IMR-90 (cell line): ENCODE measurements around the gene NET1. TPM values are rescaled to one million over a fixed set of nuclear protein-coding genes. Genes with fewer than 3 reads are reported as not detected.

Experiments used
- ATAC-seq: fragments of 200-7000 bp; cut with Tn5 transposase; 2 replicates; pipeline ENCODE4 v1.9.1; 2020; ENCODE audit warnings: low read depth, mild to moderate bottlenecking, moderate library complexity
- BruUV-seq: library from RNA; stranded (reverse); fragments of 400-500 nt; replicated peaks from 2 replicates; lab custom pipeline; 2021; lab: Mats Ljungman, UMichigan
- CTCF ChIA-PET: fragments of 300-600 bp; formaldehyde crosslinking; extraction: SDS; loops from one replicate; lab custom pipeline; 2021; ENCODE audit warnings: antibody characterized with exemption; lab: Yijun Ruan, JAX
- POLR2A ChIA-PET: fragments of 300-600 bp; sonication (Branson Sonifier 250); formaldehyde crosslinking; loops from one replicate; lab custom pipeline; 2022; ENCODE audit warnings: antibody characterized with exemption; ENCODE audit not compliant: unreplicated experiment; lab: Charles Lee
- DNase-seq: peaks from one replicate; pipeline ENCODE4 v3.0.0; 2013
- H2AFZ ChIP-seq: replicated peaks from 2 replicates; pipeline ENCODE3; 2013; ENCODE audit warnings: low read length, mild to moderate bottlenecking; ENCODE audit not compliant: poor library complexity
- H2AK5ac ChIP-seq: 2 replicates; pipeline ENCODE4 v1.6.1; 2013; ENCODE audit warnings: low read depth, low read length, inconsistent platforms
- H2AK9ac ChIP-seq: replicated peaks from 2 replicates; pipeline ENCODE3; 2013; ENCODE audit warnings: mild to moderate bottlenecking, low read depth, low read length, moderate library complexity; ENCODE audit not compliant: poor library complexity
- H2BK120ac ChIP-seq: 2 replicates; pipeline ENCODE4 v1.6.1; 2013; ENCODE audit warnings: low read depth, low read length, inconsistent platforms
- H2BK15ac ChIP-seq: 3 replicates; pipeline ENCODE4 v1.6.1; 2013; ENCODE audit warnings: low read depth, low read length, inconsistent platforms
- H2BK20ac ChIP-seq: 2 replicates; pipeline ENCODE4 v1.6.1; 2013; ENCODE audit warnings: low read depth, mild to moderate bottlenecking, inconsistent platforms, low read length, moderate library complexity
- H2BK5ac ChIP-seq: 2 replicates; pipeline ENCODE4 v1.6.1; 2013; ENCODE audit warnings: mild to moderate bottlenecking, low read depth, low read length, inconsistent platforms; ENCODE audit not compliant: poor library complexity, severe bottlenecking
- H3K14ac ChIP-seq: replicated peaks from 2 replicates; pipeline ENCODE4 v1.6.1; 2013; ENCODE audit warnings: low read depth, low read length, inconsistent platforms
- H3K18ac ChIP-seq: 2 replicates; pipeline ENCODE4 v1.6.1; 2013; ENCODE audit warnings: low read depth, low read length, control low read depth
- H3K23ac ChIP-seq: 2 replicates; pipeline ENCODE4 v1.6.1; 2013; ENCODE audit warnings: low read depth, low read length, inconsistent platforms
- H3K27ac ChIP-seq: 2 replicates; pipeline ENCODE4 v1.5.1; 2013; ENCODE audit warnings: mild to moderate bottlenecking, control low read depth, low read length; ENCODE audit not compliant: insufficient read depth
- H3K27me3 ChIP-seq: 2 replicates; pipeline ENCODE4 v1.6.1; 2013; ENCODE audit warnings: low read length; ENCODE audit not compliant: control insufficient read depth, insufficient read depth
- H3K36me3 ChIP-seq: 2 replicates; pipeline ENCODE4 v1.6.1; 2013; ENCODE audit warnings: low read length, mixed read lengths; ENCODE audit not compliant: control insufficient read depth, insufficient read depth
- H3K4ac ChIP-seq: 2 replicates; pipeline ENCODE4 v1.6.1; 2013; ENCODE audit warnings: low read depth, low read length, inconsistent platforms
- H3K4me1 ChIP-seq: 2 replicates; pipeline ENCODE4 v1.6.1; 2013; ENCODE audit warnings: low read length, mixed read lengths; ENCODE audit not compliant: control insufficient read depth, insufficient read depth
- H3K4me2 ChIP-seq: 2 replicates; pipeline ENCODE4 v1.6.1; 2013; ENCODE audit warnings: low read depth, mild to moderate bottlenecking, control low read depth, low read length, moderate library complexity
- H3K4me3 ChIP-seq: 2 replicates; pipeline ENCODE4 v1.5.1; 2013; ENCODE audit warnings: low read depth, mild to moderate bottlenecking, control low read depth, low read length, moderate library complexity; ENCODE audit not compliant: insufficient read depth
- H3K56ac ChIP-seq: 2 replicates; pipeline ENCODE4 v1.6.1; 2013; ENCODE audit warnings: low read length, inconsistent platforms; ENCODE audit not compliant: insufficient read depth; ENCODE audit errors: extremely low read depth
- H3K79me1 ChIP-seq, 2 experiments: 2 replicates each; pipeline ENCODE4 v1.6.1; 2013; ENCODE audit warnings: low read length in 2 of 2, inconsistent platforms in 1 of 2, low read depth in 1 of 2
- H3K9ac ChIP-seq: 2 replicates; pipeline ENCODE4 v1.6.1; 2013; ENCODE audit warnings: low read depth, low read length, control low read depth
- H3K9me1 ChIP-seq: 2 replicates; pipeline ENCODE4 v1.6.1; 2013; ENCODE audit warnings: low read length, inconsistent platforms; ENCODE audit not compliant: insufficient read depth
- H3K9me3 ChIP-seq: 2 replicates; pipeline ENCODE4 v1.6.1; 2013; ENCODE audit warnings: low read length; ENCODE audit not compliant: control insufficient read depth, insufficient read depth
- H4K20me1 ChIP-seq: 2 replicates; pipeline ENCODE4 v1.6.1; 2013; ENCODE audit warnings: low read length, inconsistent platforms; ENCODE audit not compliant: insufficient read depth
- H4K5ac ChIP-seq: 2 replicates; pipeline ENCODE4 v1.6.1; 2013; ENCODE audit warnings: mild to moderate bottlenecking, low read depth, low read length, control low read depth
- H4K8ac ChIP-seq, 2 experiments: 2 replicates each; pipeline ENCODE4 v1.6.1; 2013; ENCODE audit warnings: low read depth in 2 of 2, low read length in 2 of 2, control low read depth in 1 of 2, inconsistent platforms in 1 of 2
- H4K91ac ChIP-seq: 2 replicates; pipeline ENCODE4 v1.6.1; 2013; ENCODE audit warnings: low read depth, low read length, inconsistent platforms; ENCODE audit not compliant: insufficient read depth
- BHLHE40 ChIP-seq: fragments of 150-350 bp; IDR thresholded peaks from 2 replicates; pipeline ENCODE4 v1.6.1; 2016; ENCODE audit warnings: mild to moderate bottlenecking, low read depth, low read length
- CEBPB ChIP-seq: IDR thresholded peaks from 2 replicates; pipeline ENCODE4 v1.6.1; 2012; ENCODE audit warnings: low read depth, low read length, improper control_type of control experiment
- CHD1 ChIP-seq: IDR thresholded peaks from 2 replicates; pipeline ENCODE4 v1.6.1; 2012; ENCODE audit warnings: low read depth, low read length, improper control_type of control experiment
- FOS ChIP-seq: fragments of 150-350 bp; IDR thresholded peaks from 2 replicates; pipeline ENCODE4 v1.6.1; 2016; ENCODE audit warnings: low read depth, low read length
- MAFK ChIP-seq: IDR thresholded peaks from 2 replicates; pipeline ENCODE4 v1.6.1; 2012; ENCODE audit warnings: low read depth, low read length, improper control_type of control experiment
- MXI1 ChIP-seq: IDR thresholded peaks from 2 replicates; pipeline ENCODE4 v1.6.1; 2012; ENCODE audit warnings: low read depth, mild to moderate bottlenecking, low read length, moderate library complexity, borderline replicate concordance
- NFE2L2 ChIP-seq: fragments of 150-350 bp; IDR thresholded peaks from 2 replicates; pipeline ENCODE4 v1.6.1; 2016; ENCODE audit warnings: low read depth, mild to moderate bottlenecking, low read length
- POLR2A ChIP-seq: IDR thresholded peaks from 2 replicates; pipeline ENCODE4 v1.6.1; 2012; ENCODE audit warnings: mild to moderate bottlenecking, low read depth, low read length
- RAD21 ChIP-seq: IDR thresholded peaks from 2 replicates; pipeline ENCODE4 v1.6.1; 2012; ENCODE audit warnings: low read length, improper control_type of control experiment
- RCOR1 ChIP-seq: IDR thresholded peaks from 2 replicates; pipeline ENCODE4 v1.6.1; 2012; ENCODE audit warnings: mild to moderate bottlenecking, low read length, improper control_type of control experiment; ENCODE audit not compliant: insufficient replicate concordance
- RFX5 ChIP-seq: IDR thresholded peaks from 2 replicates; pipeline ENCODE4 v1.8.0; 2012; ENCODE audit warnings: low read depth, mild to moderate bottlenecking, low read length, moderate library complexity
- SMC3 ChIP-seq: fragments of 150-350 bp; IDR thresholded peaks from 2 replicates; pipeline ENCODE4 v1.6.1; 2016; ENCODE audit warnings: low read depth, mild to moderate bottlenecking, antibody characterized with exemption, low read length, moderate library complexity
- WGBS, 2 experiments: methylation state at CpG; one replicate each; pipeline versions ENCODE4 v1.1.5 to v1.1.7; 2013; ENCODE audit warnings: missing lambda C conversion rate in 2 of 2; ENCODE audit not compliant: insufficient read length in 1 of 2; ENCODE audit errors: extremely low coverage in 2 of 2; 5-methylcytosine and 5-hydroxymethylcytosine counted together
- dilution Hi-C: fragments of 300-500 bp; cut with HindIII; formaldehyde crosslinking; loops from one replicate; pipeline ENCODE4 v1.14.3; 2018; ENCODE audit warnings: low sequenced_read_pairs; ENCODE audit not compliant: unreplicated experiment
- in situ Hi-C: fragments of 300-500 bp; cut with MboI; formaldehyde crosslinking; loops from 3 replicates; pipeline ENCODE4 v1.14.3; 2019; ENCODE audit warnings: low sequenced_read_pairs, inconsistent platforms, mixed read lengths
- intact Hi-C: fragments of 100-400 bp; cut with micrococcal nuclease; formaldehyde crosslinking; loops from 2 replicates; pipeline ENCODE4 v1.10.0; 2022
- polyA plus RNA-seq, 3 experiments: library from polyadenylated mRNA; depleted of rRNA; stranded (reverse); fragments of >200 nt; gene quantifications; 2 replicates each; pipeline ENCODE4 v1.2.3, GENCODE V29; 2012; ENCODE audit warnings: low replicate concordance in 1 of 3
- total RNA-seq: library from RNA; depleted of rRNA; stranded (reverse); fragments of >200 nt; gene quantifications from 2 replicates; pipeline ENCODE4 v1.2.3, GENCODE V29; 2012
- TF ChIP-seq, protein P1 (sequence below): conservative IDR thresholded peaks from 2 replicates; pipeline ENCODE4 v1.5.1; 2012; ENCODE audit warnings: mild to moderate bottlenecking, low read depth, low read length, improper control_type of control experiment
- TF ChIP-seq, protein P2 (sequence below): fragments of 150-350 bp; IDR thresholded peaks from 2 replicates; pipeline ENCODE4 v1.6.1; 2016; ENCODE audit warnings: low read depth, mild to moderate bottlenecking, low read length, moderate library complexity, borderline replicate concordance
- TF ChIP-seq, protein P3 (sequence below): fragments of 150-350 bp; IDR thresholded peaks from 2 replicates; pipeline ENCODE4 v1.6.1; 2017; ENCODE audit warnings: mild to moderate bottlenecking, antibody characterized with exemption, low read length, low read depth

The NET1 gene
- total and polyA plus RNA-seq, 2 of the 4 experiments (the other 2 are of a cell fraction): 20.0 to 54.7 TPM

DNA sequence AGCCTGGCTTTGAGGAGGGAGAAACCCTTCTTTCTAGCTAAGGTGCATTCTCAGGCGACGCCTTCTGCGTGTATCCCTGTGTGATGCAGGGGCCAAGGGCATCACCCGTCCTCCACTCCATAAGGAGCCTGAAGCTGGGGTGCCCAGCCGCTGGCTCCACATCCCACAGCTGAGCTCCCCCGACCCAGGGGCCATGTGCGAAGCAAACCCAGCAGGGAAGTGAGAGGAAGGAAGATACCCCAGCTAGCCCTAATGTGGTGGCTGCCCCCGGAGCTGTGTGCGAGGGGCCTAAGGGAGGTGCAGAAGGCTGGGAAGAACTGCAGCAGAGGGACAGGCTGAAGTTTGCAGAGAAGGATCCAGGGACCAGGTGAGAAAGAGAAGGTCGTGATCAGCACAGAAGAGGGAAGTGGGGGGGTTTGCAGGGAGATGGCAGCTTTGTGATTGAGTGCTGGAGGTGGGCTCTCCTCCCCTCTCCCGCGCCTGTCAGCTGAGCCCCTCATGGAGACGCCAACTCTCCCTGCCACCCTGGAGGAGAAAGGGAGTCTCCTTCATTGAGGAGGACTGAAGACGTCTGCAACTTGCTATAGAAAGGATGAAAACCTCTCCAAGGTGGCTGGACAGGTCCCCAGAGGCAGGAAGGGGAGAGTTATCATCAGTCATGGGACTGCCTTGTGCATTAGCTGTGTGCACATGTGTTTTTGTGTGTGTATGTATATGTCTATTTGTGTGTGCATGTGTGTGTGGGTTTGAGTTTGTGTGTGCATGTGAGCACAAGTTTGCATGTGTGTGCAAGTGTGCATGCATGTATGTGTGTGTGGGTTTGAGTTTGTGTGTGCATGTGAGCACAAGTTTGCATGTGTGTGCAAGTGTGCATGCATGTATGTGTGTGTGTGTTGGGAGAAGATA lies 90.5 kb downstream of the NET1 start:
- H2BK5ac ChIP-seq: no peak overlapping the region
- POLR2A ChIA-PET: no interaction called here
- no peak overlapping the region for H3K4me2 ChIP-seq
- dilution Hi-C loops: no loop called here
- H2BK15ac ChIP-seq: no peak overlapping the region
- CTCF ChIA-PET: no interaction called here
- no peak overlapping the region for H3K9ac ChIP-seq
- no peak overlapping the region for H4K8ac ChIP-seq
- no peak overlapping the region for H2AK5ac ChIP-seq
- H3K18ac ChIP-seq: no peak overlapping the region
- no peak overlapping the region for H3K23ac ChIP-seq
- H3K9me3 ChIP-seq: no peaks in the 10 kb centered on the region
- no peak overlapping the region for H3K4me3 ChIP-seq
- no peak overlapping the region for H3K14ac ChIP-seq
- DNase-seq (no peak), ATAC-seq (no peak)
- intact Hi-C loops: no loop called here
- no peaks in the 10 kb centered on the region for H3K79me1 ChIP-seq
- H3K36me3 ChIP-seq: no peaks in the 10 kb centered on the region
- no TSS peak for BruUV-seq
- no peaks in the 10 kb centered on the region for H3K4me1 ChIP-seq
- H4K20me1 ChIP-seq: no peaks in the 10 kb centered on the region
- no peak overlapping the region for H2BK20ac ChIP-seq
- H3K27ac ChIP-seq: no peak overlapping the region
- no peak overlapping the region for H2BK120ac ChIP-seq
- peaks cover 50% of the 10 kb centered on the region for H3K27me3 ChIP-seq
- H3K4ac ChIP-seq: no peak overlapping the region
- H2AK9ac ChIP-seq: no peak overlapping the region
- peaks cover 10% of the 10 kb centered on the region; the same call in 1 of the 2 replicates for H3K9me1 ChIP-seq
- in situ Hi-C loops: no loop called here
- no peak overlapping the region for H3K56ac ChIP-seq
- H4K5ac ChIP-seq: no peak overlapping the region
- no peak overlapping the region for H4K91ac ChIP-seq
- WGBS, 2 experiments: 60% methylated on average over 3 of the region's 14 CpGs; no CpG with 5 or more reads in 1 of the 2 experiments
- no peak overlapping the region for H2AFZ ChIP-seq
- TF ChIP-seq, protein P1, sequence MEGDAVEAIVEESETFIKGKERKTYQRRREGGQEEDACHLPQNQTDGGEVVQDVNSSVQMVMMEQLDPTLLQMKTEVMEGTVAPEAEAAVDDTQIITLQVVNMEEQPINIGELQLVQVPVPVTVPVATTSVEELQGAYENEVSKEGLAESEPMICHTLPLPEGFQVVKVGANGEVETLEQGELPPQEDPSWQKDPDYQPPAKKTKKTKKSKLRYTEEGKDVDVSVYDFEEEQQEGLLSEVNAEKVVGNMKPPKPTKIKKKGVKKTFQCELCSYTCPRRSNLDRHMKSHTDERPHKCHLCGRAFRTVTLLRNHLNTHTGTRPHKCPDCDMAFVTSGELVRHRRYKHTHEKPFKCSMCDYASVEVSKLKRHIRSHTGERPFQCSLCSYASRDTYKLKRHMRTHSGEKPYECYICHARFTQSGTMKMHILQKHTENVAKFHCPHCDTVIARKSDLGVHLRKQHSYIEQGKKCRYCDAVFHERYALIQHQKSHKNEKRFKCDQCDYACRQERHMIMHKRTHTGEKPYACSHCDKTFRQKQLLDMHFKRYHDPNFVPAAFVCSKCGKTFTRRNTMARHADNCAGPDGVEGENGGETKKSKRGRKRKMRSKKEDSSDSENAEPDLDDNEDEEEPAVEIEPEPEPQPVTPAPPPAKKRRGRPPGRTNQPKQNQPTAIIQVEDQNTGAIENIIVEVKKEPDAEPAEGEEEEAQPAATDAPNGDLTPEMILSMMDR: no peak
- TF ChIP-seq RFX5 (no peak), NFE2L2 (no peak), FOS (no peak), RCOR1 (no peak), BHLHE40 (no peak), MXI1 (no peak), RAD21 (no peak), SMC3 (no peak), CHD1 (no peak), POLR2A (no peak), MAFK (no peak), CEBPB (no peak)
- TF ChIP-seq, protein P2, sequence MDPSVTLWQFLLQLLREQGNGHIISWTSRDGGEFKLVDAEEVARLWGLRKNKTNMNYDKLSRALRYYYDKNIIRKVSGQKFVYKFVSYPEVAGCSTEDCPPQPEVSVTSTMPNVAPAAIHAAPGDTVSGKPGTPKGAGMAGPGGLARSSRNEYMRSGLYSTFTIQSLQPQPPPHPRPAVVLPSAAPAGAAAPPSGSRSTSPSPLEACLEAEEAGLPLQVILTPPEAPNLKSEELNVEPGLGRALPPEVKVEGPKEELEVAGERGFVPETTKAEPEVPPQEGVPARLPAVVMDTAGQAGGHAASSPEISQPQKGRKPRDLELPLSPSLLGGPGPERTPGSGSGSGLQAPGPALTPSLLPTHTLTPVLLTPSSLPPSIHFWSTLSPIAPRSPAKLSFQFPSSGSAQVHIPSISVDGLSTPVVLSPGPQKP: no peak
- TF ChIP-seq, protein P3, sequence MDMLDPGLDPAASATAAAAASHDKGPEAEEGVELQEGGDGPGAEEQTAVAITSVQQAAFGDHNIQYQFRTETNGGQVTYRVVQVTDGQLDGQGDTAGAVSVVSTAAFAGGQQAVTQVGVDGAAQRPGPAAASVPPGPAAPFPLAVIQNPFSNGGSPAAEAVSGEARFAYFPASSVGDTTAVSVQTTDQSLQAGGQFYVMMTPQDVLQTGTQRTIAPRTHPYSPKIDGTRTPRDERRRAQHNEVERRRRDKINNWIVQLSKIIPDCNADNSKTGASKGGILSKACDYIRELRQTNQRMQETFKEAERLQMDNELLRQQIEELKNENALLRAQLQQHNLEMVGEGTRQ: no peak
